Superior temporal gyrus (tissue), 1 donor: Measurements from ENCODE around the gene A4GALT.
"Not testable (repeated sequence)": the region's sequence is repeated elsewhere in the genome, so short reads cannot be mapped to it uniquely, and the experiment has no call there.

Source experiments
- DNase-seq: peaks from one replicate; pipeline ENCODE4 v3.0.0-alpha.2; 2016; ENCODE audit errors: extremely low spot score

The A4GALT gene

DNA sequence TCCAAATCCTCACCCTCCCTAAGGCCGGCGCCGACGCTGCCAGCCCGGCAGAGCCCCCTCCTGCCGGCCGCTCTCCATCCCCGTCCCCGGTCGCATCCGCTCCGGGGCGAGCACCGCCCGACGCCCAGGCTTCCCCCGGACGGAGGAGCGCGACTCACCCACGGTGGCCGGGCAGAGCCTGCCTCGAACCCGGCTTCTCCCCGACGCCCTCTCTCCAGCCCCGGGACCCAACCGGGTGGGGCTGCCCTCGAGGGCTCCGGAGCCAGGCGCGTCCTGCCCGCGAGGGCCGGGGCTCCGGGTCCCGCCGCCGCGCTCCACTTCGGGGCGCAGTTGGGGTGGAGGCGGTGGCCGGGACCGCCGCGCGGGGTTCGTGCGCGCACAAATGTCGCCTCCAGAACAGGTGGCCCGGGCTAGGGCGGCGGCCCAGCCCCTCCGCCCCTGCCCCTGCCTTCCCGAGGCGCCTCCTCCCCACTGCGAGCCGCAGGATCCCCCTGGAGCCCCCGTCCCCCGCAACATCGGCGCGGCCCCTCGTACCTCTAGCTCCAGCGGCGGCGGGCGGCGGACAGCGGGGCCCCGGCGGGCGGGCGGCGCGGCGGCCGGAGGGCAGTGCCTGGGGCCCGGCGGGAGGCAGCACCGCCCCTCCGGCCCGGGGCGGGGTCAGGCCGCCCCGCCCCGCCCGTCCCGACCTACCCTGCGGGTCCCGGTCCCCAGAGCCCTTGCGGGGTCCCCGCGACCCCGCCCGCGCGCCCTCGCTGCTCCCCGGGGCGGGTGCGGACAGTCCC lies at the start of gene A4GALT:
Gene A4GALT, minus strand, starts transcription at position 608 of the 782 bp plus-strand sequence. CDS start 26,919 bp downstream, outside the sequence.
- no peak for DNase-seq

DNA sequence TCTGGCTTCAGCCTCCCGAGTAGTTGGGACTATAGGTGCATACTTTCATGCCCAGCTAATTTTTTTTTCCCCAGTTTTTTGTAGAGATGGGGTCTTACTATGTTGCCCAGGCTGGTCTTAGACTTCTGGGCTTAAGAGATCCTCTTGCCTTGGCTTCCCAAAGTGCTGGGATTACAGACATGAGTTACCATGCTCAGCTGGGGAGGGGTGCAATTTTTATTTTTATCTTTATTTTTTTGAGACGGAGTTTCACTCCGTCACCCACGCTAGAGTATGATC lies 49.7 kb upstream of the A4GALT start:
- DNase-seq, result no peak

- no peak for DNase-seq
These were observed 49.1 kb upstream of the A4GALT start for GRCh38 chr22:42769574-42770447.

DNA sequence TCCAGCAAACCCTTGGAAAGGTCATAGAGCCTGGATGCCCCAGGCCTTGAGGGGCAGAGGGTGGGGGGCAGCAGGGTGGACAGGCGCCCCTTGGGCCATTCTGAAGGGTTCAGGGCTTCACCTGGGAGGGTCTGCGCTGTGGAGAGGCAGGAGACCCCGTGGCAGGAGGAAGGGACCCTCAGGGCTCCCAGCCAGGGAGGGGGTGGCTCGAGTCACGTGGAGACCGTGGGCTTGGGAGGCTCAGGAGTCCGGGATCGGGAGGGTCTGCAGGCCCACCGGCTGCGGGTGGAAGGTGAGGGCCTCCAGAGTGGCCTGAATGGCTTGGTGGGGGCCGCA lies 48.5 kb upstream of the A4GALT start:
- DNase-seq, result no peak

GRCh38 chr22:42768385-42769035 lies 47.8 kb upstream of the A4GALT start:
- no peak for DNase-seq

GRCh38 chr22:42766860-42767259 lies 46.2 kb upstream of the A4GALT start:
- no peak for DNase-seq

- no peak for DNase-seq
These were observed 44.3 kb upstream of the A4GALT start for GRCh38 chr22:42764895-42765363.

DNA sequence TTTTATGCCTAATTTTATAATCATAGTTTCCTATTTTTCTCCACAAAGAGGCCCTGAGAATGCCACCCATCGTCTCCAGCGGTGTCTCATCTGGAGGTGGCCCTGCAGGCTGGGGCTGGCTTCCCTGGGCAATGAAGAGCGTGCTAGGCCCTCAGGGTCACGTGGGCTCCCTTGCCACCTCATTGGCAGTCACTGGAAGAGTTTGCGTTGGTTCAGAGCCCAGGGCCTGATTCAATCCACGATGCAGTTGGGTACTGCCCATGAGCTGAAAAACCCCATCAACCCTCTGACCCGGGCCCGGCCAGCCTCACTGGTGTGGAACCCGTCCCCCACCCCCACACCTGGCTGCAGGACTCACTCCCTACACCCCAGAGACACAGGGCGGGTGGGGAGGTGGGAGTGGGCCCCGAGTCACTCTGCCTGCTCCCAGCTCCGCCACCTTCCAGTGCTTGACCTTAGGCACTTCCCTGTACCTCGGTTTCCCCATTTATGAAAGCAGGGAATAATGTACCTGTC lies 43.4 kb upstream of the A4GALT start:
- DNase-seq, result no peak

DNA sequence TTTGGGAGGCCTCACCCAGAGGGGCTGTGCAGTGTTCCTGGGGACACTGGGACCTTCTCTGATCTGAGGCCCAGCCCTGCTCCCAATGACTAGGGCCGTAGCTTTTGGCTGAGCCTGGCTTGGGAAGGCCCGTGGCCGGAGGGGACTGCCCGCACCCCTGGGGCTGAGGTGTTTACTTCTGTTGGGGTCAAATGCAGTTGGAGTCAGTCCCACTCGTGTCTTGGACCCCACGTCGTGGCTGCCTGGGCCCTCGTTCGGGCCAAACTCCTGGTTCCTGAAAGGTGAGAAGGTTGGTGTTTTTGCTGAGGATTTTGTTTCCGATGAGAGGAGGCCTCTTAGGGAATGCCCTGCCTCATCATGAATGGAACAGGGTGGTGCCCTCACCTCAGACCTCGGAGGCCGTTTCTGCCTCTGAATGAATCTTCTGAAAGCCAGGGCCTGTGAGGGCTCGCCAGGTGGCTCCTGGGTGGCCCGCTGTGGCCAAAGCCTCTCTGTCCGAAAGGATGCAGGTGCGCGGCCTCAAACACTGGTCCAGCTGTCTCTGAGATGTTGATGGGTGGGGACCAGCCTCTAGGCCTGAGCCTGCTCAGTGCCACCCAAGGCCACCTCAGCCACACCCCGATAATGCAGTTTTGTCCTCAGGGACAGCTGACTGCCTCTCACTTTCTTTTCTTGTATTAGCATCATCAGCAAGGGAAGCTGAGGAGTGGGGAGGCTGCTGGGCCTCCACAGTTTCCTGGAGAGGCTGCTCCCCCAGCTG lies 40.3 kb upstream of the A4GALT start:
- DNase-seq, result no peak

DNA sequence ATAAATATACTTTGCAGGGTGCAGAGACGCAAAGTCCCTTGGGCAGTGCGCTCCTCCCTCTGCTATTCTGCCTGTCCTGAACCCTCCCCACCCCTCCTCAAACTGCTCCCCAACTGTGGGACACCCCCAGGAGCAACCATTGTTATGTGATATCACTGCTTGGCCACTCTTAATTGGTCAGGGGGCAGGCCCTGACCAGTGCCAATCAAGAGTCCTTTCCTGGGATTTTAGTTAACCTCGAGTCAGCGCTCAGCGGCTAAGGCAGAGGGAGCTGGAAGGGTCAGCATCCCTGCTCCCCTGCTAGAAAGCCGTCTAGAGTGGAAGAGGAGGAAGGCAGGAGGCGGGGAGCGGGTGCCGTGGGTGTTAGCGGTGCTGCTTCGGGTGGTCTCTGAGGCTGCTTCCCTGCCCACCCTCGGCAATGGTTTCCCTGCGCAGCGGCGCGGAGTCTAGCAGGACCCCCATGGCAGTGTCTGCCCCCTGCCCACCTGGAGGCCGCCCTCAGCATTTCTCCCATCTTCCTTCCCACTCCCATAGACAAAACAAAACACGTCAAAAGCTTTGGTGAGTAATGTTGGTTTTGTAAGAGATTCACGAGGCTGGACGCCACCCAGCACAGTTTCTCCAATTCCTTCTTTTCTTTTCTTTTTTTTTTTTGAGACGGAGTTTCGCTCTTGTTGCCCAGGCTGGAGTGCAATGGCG lies 38.4 kb upstream of the A4GALT start:
- DNase-seq, result no peak

DNA sequence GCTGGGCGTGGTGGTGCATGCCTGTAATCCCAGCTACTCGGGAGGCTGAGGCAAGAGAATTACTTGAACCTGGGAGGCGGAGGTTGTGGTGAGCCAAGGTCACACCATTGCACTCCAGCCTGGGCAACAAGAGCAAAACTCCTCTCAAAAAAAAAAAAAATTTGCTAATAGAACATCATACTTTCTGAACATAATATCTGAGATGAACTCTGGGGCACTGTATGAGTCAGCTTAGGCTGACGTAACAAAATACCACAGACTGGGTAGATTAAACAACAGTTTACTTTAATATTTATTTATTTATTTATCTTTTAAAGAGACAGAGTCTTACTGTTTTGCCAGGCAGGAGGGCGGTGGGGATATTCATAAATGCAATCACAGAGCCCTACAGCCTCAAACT lies 34.9 kb upstream of the A4GALT start:
- not testable (repeated sequence) for DNase-seq

DNA sequence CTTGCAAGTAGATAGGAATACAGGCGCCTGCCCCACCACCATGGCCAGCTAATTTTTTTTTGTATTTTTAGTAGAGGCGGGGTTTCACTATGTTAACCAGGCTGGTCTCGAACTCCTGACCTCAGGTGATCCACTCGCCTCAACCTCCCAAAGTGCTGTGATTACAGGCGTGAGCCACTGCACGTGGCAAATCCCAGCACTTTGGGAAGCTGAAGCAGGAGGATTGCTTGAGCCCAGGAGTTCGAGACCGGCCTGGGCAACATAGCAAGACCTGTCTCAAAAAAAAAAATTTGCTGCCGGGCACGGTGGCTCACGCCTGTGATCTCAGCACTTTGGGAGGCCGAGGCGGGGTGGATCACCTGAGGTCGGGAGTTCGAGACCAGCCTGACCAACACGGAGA lies 34.5 kb upstream of the A4GALT start:
- DNase-seq, result not testable (repeated sequence)

GRCh38 chr22:42754658-42755057 lies 34.0 kb upstream of the A4GALT start:
- no peak for DNase-seq

- DNase-seq, result no peak
These were observed 32.2 kb upstream of the A4GALT start for GRCh38 chr22:42752912-42753311.

DNA sequence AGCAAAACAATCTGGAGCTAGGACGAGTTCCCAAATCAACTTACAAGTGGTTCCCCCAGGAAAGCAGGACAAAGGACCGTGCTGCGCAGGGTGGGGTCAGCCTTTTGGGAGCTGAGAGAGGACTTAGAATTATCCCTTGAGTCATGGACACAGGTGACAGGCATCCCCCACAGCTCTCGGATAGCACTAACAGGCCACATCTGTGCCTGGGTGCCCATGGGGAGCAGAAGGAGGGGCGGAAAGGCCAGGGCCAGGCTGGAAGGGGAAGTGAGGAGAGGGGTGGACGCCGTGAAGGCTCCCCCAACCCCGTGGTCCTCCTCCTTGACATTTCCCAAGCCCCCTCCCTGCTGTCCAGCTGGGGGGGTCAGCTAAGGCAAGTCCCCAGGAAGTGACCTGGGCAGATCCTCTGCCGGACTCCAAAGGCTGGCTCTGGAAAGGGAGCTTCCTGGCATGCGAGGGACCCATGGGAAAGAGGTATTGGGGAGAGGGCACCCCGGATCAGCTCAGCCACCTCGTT lies 31.6 kb upstream of the A4GALT start:
- DNase-seq, result no peak

GRCh38 chr22:42750421-42750820 lies 29.8 kb upstream of the A4GALT start:
- not testable (repeated sequence) for DNase-seq

GRCh38 chr22:42747701-42748513 lies 27.2 kb upstream of the A4GALT start:
- no peak for DNase-seq

GRCh38 chr22:42745118-42745517 lies 24.4 kb upstream of the A4GALT start:
- no peak for DNase-seq

GRCh38 chr22:42743501-42743991 lies 22.9 kb upstream of the A4GALT start:
- DNase-seq, result no peak

DNA sequence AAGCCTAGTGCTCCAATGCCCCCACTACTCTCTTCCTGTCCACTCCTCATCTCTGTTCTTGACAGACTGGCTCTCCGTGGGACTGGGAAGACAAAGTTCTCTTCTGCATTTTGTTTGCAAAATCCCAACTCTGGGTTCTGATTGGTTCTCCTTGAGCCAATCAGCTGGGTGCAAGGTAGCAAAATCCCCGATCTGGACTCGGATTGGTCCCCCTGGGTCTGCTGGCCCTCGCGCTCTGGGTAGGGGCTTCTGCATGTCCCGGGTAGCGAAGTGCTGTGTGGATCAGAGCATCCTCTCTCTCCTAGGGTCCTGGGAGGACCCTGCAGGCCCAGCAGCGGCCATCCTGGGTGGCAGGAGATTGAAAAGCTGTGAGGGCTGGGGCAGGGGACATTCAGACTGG lies 22.3 kb upstream of the A4GALT start:
- no peak for DNase-seq
